ENCODE results near the gene COL23A1.

COL23A1 gene

DNA sequence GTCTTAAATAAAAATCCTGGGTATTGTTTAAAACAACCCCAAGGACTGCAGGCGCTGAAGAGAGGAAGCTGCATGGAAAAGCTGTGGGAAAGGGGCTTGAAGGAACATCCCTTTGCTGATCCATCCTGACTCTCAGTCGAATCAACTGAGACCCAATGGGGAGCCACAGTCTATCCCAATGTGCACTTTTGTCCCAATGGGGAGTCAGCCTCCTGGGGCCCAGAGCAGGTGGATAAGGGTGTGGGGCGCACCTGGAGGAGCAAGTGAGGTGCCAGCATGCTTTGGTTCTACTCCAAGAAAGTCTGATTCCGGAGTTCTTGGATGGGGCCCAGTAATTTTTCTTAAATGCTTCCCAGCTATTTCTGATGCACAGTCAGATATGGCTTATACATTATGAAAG is 118.1 kb downstream of the COL23A1 start:
- Histone ChIP-seq H3K9ac (ENCODE audit: low read depth, low read length) (no peak overlapping the region), H3K27ac (ENCODE audit: low read depth, low read length) (no peak overlapping the region), H3K36me3 (ENCODE audit: control insufficient read depth, insufficient read depth, low read length) (no peaks in the 10 kb centered on the region), H3K9me3 (ENCODE audit: control insufficient read depth, insufficient read depth, low read length) (no peaks in the 10 kb centered on the region), H3K27me3 (ENCODE audit: control insufficient read depth, insufficient read depth, low read length) (no peaks in the 10 kb centered on the region), H3K4me1 (ENCODE audit: control insufficient read depth, insufficient read depth, low read length) (peaks cover 10% of the 10 kb centered on the region), H3K4me3 (ENCODE audit: low read depth, low read length) (no peak overlapping the region)

DNA sequence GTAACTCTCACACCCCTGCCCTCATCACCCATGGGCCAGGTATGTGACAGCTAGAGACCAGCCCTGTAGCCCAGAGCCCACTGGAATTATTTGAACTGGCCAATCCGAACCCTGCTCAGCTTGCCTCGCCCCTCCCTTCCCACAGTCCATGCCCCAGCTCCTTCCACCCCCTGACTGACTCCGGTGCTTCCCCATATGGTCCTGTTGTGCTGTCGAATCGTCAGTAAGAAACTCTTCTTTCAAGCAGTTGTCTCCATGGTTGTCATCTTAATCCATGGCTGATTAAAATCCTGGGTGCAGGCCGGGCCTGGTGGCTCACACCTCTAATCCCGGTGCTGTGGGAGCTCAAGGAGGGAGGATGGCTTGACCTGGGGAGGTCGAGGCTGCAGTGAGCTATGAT is 118.5 kb downstream of the COL23A1 start:
- H3K27ac ChIP-seq (ENCODE audit: low read depth, low read length), result no peak overlapping the region
- no peak overlapping the region for H3K9ac ChIP-seq (ENCODE audit: low read depth, low read length)
- no peaks in the 10 kb centered on the region for H3K36me3 ChIP-seq (ENCODE audit: control insufficient read depth, insufficient read depth, low read length)
- no peak overlapping the region for H3K4me3 ChIP-seq (ENCODE audit: low read depth, low read length)
- H3K9me3 ChIP-seq (ENCODE audit: control insufficient read depth, insufficient read depth, low read length), result no peaks in the 10 kb centered on the region
- peaks cover 10% of the 10 kb centered on the region for H3K4me1 ChIP-seq (ENCODE audit: control insufficient read depth, insufficient read depth, low read length)
- H3K27me3 ChIP-seq (ENCODE audit: control insufficient read depth, insufficient read depth, low read length), result no peaks in the 10 kb centered on the region

DNA sequence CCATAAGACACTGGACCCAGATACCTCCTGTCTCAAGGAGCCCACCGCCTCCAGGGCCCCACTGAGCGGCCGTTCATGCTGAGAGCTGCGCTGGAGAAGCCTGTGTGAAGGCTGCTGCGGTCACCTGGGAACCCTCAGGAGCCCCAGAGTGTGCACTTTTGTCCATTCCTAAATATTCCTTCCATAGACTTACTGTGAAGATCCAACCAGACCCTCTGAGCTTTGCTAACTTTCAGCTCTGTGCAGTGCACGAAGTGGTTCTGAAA is 119.5 kb downstream of the COL23A1 start:
- Histone ChIP-seq H3K4me1 (ENCODE audit: control insufficient read depth, insufficient read depth, low read length) (peaks cover 10% of the 10 kb centered on the region), H3K27ac (ENCODE audit: low read depth, low read length) (no peak overlapping the region), H3K4me3 (ENCODE audit: low read depth, low read length) (no peak overlapping the region), H3K36me3 (ENCODE audit: control insufficient read depth, insufficient read depth, low read length) (no peaks in the 10 kb centered on the region), H3K27me3 (ENCODE audit: control insufficient read depth, insufficient read depth, low read length) (no peaks in the 10 kb centered on the region), H3K9ac (ENCODE audit: low read depth, low read length) (no peak overlapping the region), H3K9me3 (ENCODE audit: control insufficient read depth, insufficient read depth, low read length) (no peaks in the 10 kb centered on the region)

DNA sequence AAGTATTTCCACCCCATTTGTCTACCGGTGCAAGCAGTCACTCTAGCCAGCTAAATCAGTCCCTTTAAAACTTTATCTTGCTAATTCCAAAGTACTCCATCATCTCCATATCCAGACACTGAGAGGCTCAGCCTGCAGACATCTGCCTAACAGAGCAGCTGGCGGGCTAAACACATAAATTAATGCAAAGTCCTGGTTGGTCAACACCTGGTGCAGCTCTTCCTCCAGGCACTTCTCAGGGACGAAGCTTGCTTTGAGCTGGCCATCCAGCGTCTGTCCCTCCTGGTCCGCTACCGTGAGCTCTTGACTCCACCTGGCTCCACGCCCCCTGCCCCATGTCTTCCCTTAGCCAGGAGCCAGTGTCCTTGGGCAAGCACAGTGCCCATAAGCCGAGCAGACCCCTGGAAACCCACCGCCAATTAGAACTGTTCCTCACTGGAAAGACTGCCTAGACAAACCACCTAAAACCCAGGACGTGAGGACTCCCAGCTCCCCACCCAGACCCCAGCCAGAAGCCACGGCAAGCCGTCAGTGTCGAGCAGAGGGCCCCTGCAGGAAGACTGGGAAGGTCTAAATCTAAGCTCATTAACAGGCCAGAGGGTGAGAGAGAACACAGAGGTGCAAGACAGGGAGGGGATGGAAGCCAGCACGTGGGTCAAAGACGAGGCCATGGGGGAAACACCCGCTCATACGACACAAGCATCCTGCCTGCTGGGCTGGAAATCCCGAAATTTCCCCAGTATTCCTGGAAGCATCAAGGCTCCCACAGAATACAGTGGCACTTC is 120.0 kb downstream of the COL23A1 start:
- no peaks in the 10 kb centered on the region for H3K9me3 ChIP-seq (ENCODE audit: control insufficient read depth, insufficient read depth, low read length)
- no peak overlapping the region for H3K27ac ChIP-seq (ENCODE audit: low read depth, low read length)
- no peaks in the 10 kb centered on the region for H3K36me3 ChIP-seq (ENCODE audit: control insufficient read depth, insufficient read depth, low read length)
- H3K4me1 ChIP-seq (ENCODE audit: control insufficient read depth, insufficient read depth, low read length), result peaks cover 10% of the 10 kb centered on the region
- H3K4me3 ChIP-seq (ENCODE audit: low read depth, low read length), result no peak overlapping the region
- no peak overlapping the region for H3K9ac ChIP-seq (ENCODE audit: low read depth, low read length)
- H3K27me3 ChIP-seq (ENCODE audit: control insufficient read depth, insufficient read depth, low read length), result no peaks in the 10 kb centered on the region

DNA sequence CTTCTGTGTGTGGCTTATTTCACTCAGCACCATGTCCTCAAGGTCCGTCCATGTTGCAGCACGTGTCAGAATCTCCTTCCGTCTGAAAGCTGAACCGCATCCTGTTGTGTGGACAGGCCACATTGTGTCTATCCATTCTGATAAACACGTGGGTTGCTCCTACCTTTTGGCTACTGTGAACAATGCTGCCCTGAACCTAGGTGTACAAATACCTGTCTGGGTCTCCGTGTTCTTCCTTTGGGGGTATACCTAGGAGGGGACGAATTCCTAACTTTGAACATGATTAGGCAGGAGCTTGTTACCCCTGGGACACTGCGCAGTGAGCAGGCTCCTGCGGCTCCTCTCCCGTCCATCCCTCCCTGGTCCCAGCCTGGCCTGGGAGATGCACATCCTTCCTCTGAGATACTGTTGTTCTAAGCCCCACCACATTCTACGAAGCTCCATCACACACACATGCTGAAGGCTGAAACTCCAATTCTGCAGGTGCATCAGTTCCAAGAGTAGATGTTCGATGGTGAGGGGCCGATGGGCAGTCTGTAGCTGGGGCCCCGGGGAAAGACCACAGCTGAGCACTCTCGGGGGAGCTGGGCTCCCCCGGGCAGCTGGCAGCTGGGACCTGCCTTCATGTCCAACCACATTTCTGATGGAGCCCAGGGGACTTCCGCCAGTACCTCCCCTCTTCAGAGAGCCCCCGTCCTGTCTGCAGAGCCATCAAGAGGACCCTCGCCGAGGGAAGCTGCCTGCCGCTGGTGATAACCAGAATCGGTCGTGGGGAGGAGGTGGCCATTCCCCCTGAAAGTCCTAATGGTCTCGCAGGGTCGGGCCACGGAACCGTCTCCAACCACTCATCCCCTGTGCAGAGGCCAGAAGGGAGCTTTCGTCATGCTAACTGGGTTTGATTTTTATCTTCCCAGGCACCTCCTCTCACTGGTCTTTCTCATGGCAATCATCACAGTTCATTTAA is 120.9 kb downstream of the COL23A1 start:
- H3K4me3 ChIP-seq (ENCODE audit: low read depth, low read length), result no peak overlapping the region
- peaks cover 4% of the 10 kb centered on the region; the same call in 1 of the 2 replicates for H3K4me1 ChIP-seq (ENCODE audit: control insufficient read depth, insufficient read depth, low read length)
- no peak overlapping the region for H3K27ac ChIP-seq (ENCODE audit: low read depth, low read length)
- H3K27me3 ChIP-seq (ENCODE audit: control insufficient read depth, insufficient read depth, low read length), result no peaks in the 10 kb centered on the region
- H3K9ac ChIP-seq (ENCODE audit: low read depth, low read length), result no peak overlapping the region
- H3K36me3 ChIP-seq (ENCODE audit: control insufficient read depth, insufficient read depth, low read length), result no peaks in the 10 kb centered on the region
- no peaks in the 10 kb centered on the region for H3K9me3 ChIP-seq (ENCODE audit: control insufficient read depth, insufficient read depth, low read length)

DNA sequence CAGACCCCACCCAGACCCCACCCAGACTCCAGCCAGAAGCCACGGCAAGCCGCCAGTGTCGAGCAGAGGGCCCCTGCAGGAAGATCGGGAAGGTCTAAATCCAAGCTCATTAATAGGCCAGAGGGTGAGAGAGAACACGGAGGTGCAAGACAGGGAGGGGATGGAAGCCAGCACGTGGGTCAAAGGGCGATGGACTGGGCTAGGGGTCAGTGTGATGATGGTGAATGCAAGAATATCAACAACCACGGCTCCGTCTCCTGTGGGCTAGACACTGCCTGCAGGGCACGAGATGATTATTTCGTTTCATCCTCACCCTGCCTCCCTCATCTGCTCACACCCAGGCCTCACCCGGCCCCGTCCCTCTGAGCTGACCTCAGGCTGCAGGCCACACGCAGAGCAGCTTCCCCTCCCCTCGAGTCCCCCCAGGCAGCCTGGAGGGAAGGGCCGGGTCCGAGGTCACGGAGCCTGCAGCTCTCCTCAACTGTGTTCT is 122.0 kb downstream of the COL23A1 start:
- H3K9me3 ChIP-seq (ENCODE audit: control insufficient read depth, insufficient read depth, low read length), result no peaks in the 10 kb centered on the region
- H3K4me3 ChIP-seq (ENCODE audit: low read depth, low read length), result no peak overlapping the region

DNA sequence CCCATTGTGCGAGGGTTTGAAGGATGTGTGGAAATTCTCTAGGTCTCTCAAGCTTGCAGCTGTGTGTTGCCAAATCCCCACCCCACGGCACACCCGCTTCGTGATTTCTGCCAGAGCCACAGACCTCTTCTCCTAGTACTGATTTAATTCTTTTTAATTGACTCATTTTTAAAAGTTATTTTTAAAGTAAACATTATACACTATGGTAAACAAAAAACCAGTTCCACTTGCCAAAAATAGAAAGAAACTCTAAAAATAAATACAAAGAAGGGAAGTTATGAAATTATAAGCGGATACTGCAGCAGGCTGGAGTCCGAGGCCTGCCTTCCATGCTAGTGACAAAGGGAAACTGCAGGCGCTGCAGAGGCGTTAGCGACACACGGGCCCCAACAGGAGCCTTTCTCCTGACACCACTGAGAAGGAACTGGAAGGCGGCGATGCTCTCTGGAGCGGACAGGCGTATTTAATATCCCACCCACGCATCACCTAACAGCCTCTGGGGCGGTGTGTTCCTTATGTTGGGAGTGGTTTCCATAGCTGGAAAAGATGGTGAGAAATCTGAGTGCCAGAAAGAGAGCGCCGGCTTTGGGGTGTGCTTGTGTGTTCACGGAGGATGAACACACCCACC is 122.5 kb downstream of the COL23A1 start:
- no peaks in the 10 kb centered on the region for H3K36me3 ChIP-seq (ENCODE audit: control insufficient read depth, insufficient read depth, low read length)
- no peak overlapping the region for H3K4me3 ChIP-seq (ENCODE audit: low read depth, low read length)
- no peaks in the 10 kb centered on the region for H3K27me3 ChIP-seq (ENCODE audit: control insufficient read depth, insufficient read depth, low read length)
- H3K4me1 ChIP-seq (ENCODE audit: control insufficient read depth, insufficient read depth, low read length), result peaks cover 4% of the 10 kb centered on the region
- H3K9me3 ChIP-seq (ENCODE audit: control insufficient read depth, insufficient read depth, low read length), result no peaks in the 10 kb centered on the region
- H3K27ac ChIP-seq (ENCODE audit: low read depth, low read length), result no peak overlapping the region
- H3K9ac ChIP-seq (ENCODE audit: low read depth, low read length), result no peak overlapping the region

More for the DNA sequence above, 122.0 kb downstream of the COL23A1 start:
- Histone ChIP-seq H3K36me3 (ENCODE audit: control insufficient read depth, insufficient read depth, low read length) (no peaks in the 10 kb centered on the region), H3K4me1 (ENCODE audit: control insufficient read depth, insufficient read depth, low read length) (no peaks in the 10 kb centered on the region; the same call in 1 of the 2 replicates), H3K27me3 (ENCODE audit: control insufficient read depth, insufficient read depth, low read length) (no peaks in the 10 kb centered on the region), H3K9ac (ENCODE audit: low read depth, low read length) (no peak overlapping the region), H3K27ac (ENCODE audit: low read depth, low read length) (no peak overlapping the region)

DNA sequence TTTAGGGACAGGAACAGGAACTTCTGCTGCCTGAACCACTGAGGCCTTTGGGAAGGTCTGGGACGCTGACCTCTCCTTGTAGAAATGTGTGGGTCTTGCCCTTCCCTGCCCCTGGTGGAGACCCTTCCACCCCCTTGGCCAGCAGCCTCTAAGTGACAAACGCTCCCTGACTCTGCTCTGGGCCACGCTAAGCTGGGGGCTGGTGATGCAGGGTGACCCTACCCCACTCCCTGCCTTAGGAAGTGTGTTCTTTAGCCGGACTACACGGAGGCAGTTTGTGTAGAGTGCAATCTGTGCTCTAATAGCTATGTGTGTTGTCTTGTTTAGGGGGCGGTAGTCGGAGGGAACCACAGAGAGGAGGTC is 123.0 kb downstream of the COL23A1 start:
- Histone ChIP-seq H3K36me3 (ENCODE audit: control insufficient read depth, insufficient read depth, low read length) (no peaks in the 10 kb centered on the region), H3K9me3 (ENCODE audit: control insufficient read depth, insufficient read depth, low read length) (no peaks in the 10 kb centered on the region), H3K4me3 (ENCODE audit: low read depth, low read length) (no peak overlapping the region), H3K27ac (ENCODE audit: low read depth, low read length) (no peak overlapping the region), H3K27me3 (ENCODE audit: control insufficient read depth, insufficient read depth, low read length) (no peaks in the 10 kb centered on the region), H3K9ac (ENCODE audit: low read depth, low read length) (no peak overlapping the region), H3K4me1 (ENCODE audit: control insufficient read depth, insufficient read depth, low read length) (peaks cover 9% of the 10 kb centered on the region)

DNA sequence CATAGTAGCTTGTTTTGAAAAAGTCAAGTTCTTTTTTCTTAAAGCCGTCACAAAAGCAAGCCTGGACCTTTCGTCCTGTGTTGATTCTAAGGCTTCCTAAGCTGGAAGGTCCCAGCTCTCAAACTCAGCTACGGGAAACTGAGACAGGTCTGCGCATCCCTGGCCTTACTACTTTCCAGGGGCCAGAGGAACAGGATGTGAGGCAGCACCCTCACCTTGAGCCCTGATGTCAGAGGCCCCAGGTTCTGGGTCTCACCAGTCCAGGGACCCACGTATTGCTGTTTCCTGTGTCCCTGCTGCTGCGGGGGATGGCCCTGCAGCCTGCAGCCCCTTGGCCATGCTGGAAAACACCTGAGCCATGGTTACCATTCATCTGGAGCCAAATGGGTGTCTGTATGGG is 123.9 kb downstream of the COL23A1 start:
- H3K36me3 ChIP-seq (ENCODE audit: control insufficient read depth, insufficient read depth, low read length), result no peaks in the 10 kb centered on the region
- H3K27ac ChIP-seq (ENCODE audit: low read depth, low read length), result no peak overlapping the region
- peaks cover 18% of the 10 kb centered on the region for H3K4me1 ChIP-seq (ENCODE audit: control insufficient read depth, insufficient read depth, low read length)
- H3K27me3 ChIP-seq (ENCODE audit: control insufficient read depth, insufficient read depth, low read length), result no peaks in the 10 kb centered on the region
- H3K4me3 ChIP-seq (ENCODE audit: low read depth, low read length), result no peak overlapping the region
- no peak overlapping the region for H3K9ac ChIP-seq (ENCODE audit: low read depth, low read length)
- no peaks in the 10 kb centered on the region for H3K9me3 ChIP-seq (ENCODE audit: control insufficient read depth, insufficient read depth, low read length)

DNA sequence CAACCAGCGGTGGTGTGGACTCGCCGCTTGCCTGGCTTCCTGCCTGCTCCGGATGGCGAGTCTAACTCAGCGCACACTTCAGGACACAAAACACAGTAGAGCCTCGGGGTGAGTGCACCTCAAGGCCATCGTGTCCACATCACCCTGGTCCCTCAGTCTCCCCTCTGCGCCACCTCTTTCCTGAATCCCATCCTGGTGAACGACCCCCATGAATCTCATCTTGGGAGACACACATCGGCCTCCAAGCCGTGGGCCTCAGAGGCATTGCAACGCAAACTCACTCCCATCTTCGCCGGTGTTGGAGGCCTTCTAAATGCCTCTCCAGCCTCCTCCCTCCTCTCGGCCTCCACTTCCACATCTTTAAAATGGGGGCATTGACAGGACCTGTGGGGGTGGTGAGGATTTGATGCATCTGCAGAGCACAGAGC is 124.3 kb downstream of the COL23A1 start:
- no peak overlapping the region for H3K27ac ChIP-seq (ENCODE audit: low read depth, low read length)
- H3K27me3 ChIP-seq (ENCODE audit: control insufficient read depth, insufficient read depth, low read length), result no peaks in the 10 kb centered on the region
- H3K9me3 ChIP-seq (ENCODE audit: control insufficient read depth, insufficient read depth, low read length), result no peaks in the 10 kb centered on the region
- no peak overlapping the region for H3K4me3 ChIP-seq (ENCODE audit: low read depth, low read length)
- no peak overlapping the region for H3K9ac ChIP-seq (ENCODE audit: low read depth, low read length)
- H3K4me1 ChIP-seq (ENCODE audit: control insufficient read depth, insufficient read depth, low read length), result peaks cover 19% of the 10 kb centered on the region
- no peaks in the 10 kb centered on the region for H3K36me3 ChIP-seq (ENCODE audit: control insufficient read depth, insufficient read depth, low read length)

All from HUES48 (cell line).